Measurements from ENCODE around the gene TEDC1.

DNA sequence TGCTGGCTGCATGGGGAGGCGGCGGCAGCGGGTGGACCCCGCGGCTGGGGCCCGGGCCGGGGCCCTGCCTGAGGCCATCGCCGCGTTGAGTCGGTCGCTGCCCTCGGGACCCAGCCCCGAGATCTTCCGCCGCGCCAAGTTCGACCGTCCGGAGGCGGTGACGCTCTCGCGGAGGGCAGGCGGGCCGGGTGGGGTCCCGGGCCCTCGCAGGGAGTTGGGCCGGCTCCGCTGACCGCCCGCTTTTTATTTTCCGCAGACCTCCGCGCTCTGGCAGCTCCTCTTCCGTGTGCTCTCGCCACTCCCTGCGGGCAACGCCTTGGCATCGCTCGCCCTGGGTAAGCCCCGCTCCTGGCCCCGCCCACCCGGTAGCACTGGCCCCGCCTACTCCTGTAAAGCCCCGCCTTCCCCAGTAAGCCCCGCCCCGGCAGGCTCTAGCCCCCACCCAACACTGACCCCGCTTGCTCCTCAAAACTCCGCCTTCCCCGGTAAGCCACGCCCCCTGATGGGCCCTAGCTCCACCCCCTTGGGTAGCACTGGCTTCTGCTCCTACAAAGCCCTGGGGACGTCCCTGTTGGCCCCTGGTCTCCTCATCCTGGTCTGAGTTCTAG lies 424 bp downstream of the TEDC1 start:
- TF ChIP-seq CTCF (IDR thresholded peaks at IDR 0.05) (no peak), POLR2A (IDR thresholded peaks at IDR 0.05) (peak; percentile 0 to 15)
